Measurements from ENCODE around the gene CTRB2.

The CTRB2 gene

GRCh38 chr16:75181630-75182029 is 25.3 kb downstream of the CTRB2 start:
- no peak overlapping the region for H3K27ac ChIP-seq
- TF ChIP-seq CTCF (conservative IDR thresholded peaks at IDR 0.05) (no peak), ZFX (IDR thresholded peaks at IDR 0.05) (no peak)

- TF ChIP-seq CTCF (conservative IDR thresholded peaks at IDR 0.05) (no peak), ZFX (IDR thresholded peaks at IDR 0.05) (no peak)
- H3K27ac ChIP-seq: no peak overlapping the region
Observed at GRCh38 chr16:75179208-75179607, 27.8 kb downstream of the CTRB2 start.

GRCh38 chr16:75176926-75177325 is 30.0 kb downstream of the CTRB2 start:
- TF ChIP-seq ZFX (IDR thresholded peaks at IDR 0.05) (no peak), CTCF (conservative IDR thresholded peaks at IDR 0.05) (no peak)
- H3K27ac ChIP-seq: no peak overlapping the region

- no peak overlapping the region for H3K27ac ChIP-seq
- no peak for TF ChIP-seq CTCF (conservative IDR thresholded peaks at IDR 0.05)
- no peak for TF ChIP-seq ZFX (IDR thresholded peaks at IDR 0.05)
Observed at GRCh38 chr16:75175074-75175473, 31.9 kb downstream of the CTRB2 start.

GRCh38 chr16:75172578-75172977 is 34.4 kb downstream of the CTRB2 start:
- H3K27ac ChIP-seq: no peak overlapping the region
- TF ChIP-seq ZFX (IDR thresholded peaks at IDR 0.05) (no peak), CTCF (conservative IDR thresholded peaks at IDR 0.05) (no peak)

- TF ChIP-seq CTCF (conservative IDR thresholded peaks at IDR 0.05): no peak
- TF ChIP-seq ZFX (IDR thresholded peaks at IDR 0.05): no peak
- no peak overlapping the region for H3K27ac ChIP-seq
Observed at GRCh38 chr16:75169899-75170405, 37.0 kb downstream of the CTRB2 start.

- no peak overlapping the region for H3K27ac ChIP-seq
- TF ChIP-seq ZFX (IDR thresholded peaks at IDR 0.05): no peak
- no peak for TF ChIP-seq CTCF (conservative IDR thresholded peaks at IDR 0.05)
Observed at GRCh38 chr16:75160386-75160785, 46.6 kb downstream of the CTRB2 start.

Measured in C4-2B (cell line).